CD4-positive, CD25-positive, alpha-beta regulatory T cell (primary cell): Measurements from ENCODE around the gene PTOV1. TPM values are rescaled to one million over a fixed set of nuclear protein-coding genes. Genes with fewer than 3 reads are reported as not detected.
A peak's percentile ranks its signal among the peaks of the same experiment; 100 is the strongest.

Experiments
- ATAC-seq, 2 donors: fragments of 150-1000 bp; cut with Tn5 transposase; one replicate each; pipeline ENCODE4 v1.10.0; 2021; ENCODE audit warnings: low read depth in 2 of 2, moderate number of reproducible peaks in 2 of 2, moderate library complexity in 1 of 2
- DNase-seq, 3 donors: peaks; one replicate each; pipeline versions ENCODE4 v3.0.0 to v3.0.0-alpha.2; 2012 to 2022; ENCODE audit warnings: mixed read lengths in 1 of 3
- H3K27ac ChIP-seq: one replicate; pipeline ENCODE4 v1.7.0; 2013; ENCODE audit warnings: mild to moderate bottlenecking, low read length; ENCODE audit not compliant: insufficient read depth, poor library complexity, severe bottlenecking
- H3K27me3 ChIP-seq: one replicate; pipeline ENCODE4 v1.7.0; 2013; ENCODE audit warnings: low read length; ENCODE audit not compliant: control insufficient read depth, insufficient read depth
- H3K36me3 ChIP-seq: one replicate; pipeline ENCODE4 v1.7.0; 2013; ENCODE audit warnings: mild to moderate bottlenecking, low read length, moderate library complexity; ENCODE audit not compliant: control insufficient read depth, insufficient read depth
- H3K4me1 ChIP-seq: 2 replicates; pipeline ENCODE4 v1.7.0; 2013; ENCODE audit warnings: mild to moderate bottlenecking, low read length; ENCODE audit not compliant: insufficient read depth, control insufficient read depth, poor library complexity, severe bottlenecking
- H3K4me3 ChIP-seq: one replicate; pipeline ENCODE4 v1.7.0; 2013; ENCODE audit warnings: low read depth, mild to moderate bottlenecking, low read length, moderate library complexity
- H3K9me3 ChIP-seq, 2 experiments: 1 replicate in 1 of 2; 2 replicates in 1 of 2; pipeline ENCODE4 v1.7.0; 2013; ENCODE audit warnings: low read length in 2 of 2, mild to moderate bottlenecking in 1 of 2, moderate library complexity in 1 of 2; ENCODE audit not compliant: control insufficient read depth in 2 of 2
- H3K27ac Mint-ChIP-seq, 3 donors: one replicate each; pipeline ENCODE4 v1.8.0; 2020 to 2022; ENCODE audit warnings: mild to moderate bottlenecking in 3 of 3, mixed read lengths in 3 of 3, moderate library complexity in 2 of 3
- H3K27me3 Mint-ChIP-seq: one replicate; pipeline ENCODE4 v1.8.0; 2022; ENCODE audit warnings: mild to moderate bottlenecking, mixed read lengths
- H3K36me3 Mint-ChIP-seq: one replicate; pipeline ENCODE4 v1.8.0; 2020; ENCODE audit warnings: mixed read lengths
- H3K4me1 Mint-ChIP-seq, 4 donors: one replicate each; pipeline ENCODE4 v1.8.0; 2020 to 2022; ENCODE audit warnings: mixed read lengths in 4 of 4, mild to moderate bottlenecking in 1 of 4
- H3K4me3 Mint-ChIP-seq, 4 donors: one replicate each; pipeline ENCODE4 v1.8.0; 2020 to 2022; ENCODE audit warnings: mild to moderate bottlenecking in 4 of 4, mixed read lengths in 4 of 4, moderate library complexity in 3 of 4
- H3K9me3 Mint-ChIP-seq, 7 donors: one replicate each; pipeline ENCODE4 v1.8.0; 2020 to 2022; ENCODE audit warnings: mixed read lengths in 7 of 7, mild to moderate bottlenecking in 3 of 7, moderate library complexity in 2 of 7
- polyA plus RNA-seq, 4 donors: library from polyadenylated mRNA; unstranded; fragments of 300-500 nt; fragmentation: Illumina TruSeq; gene quantifications; one replicate each; pipeline ENCODE4 v1.2.3, GENCODE V29; 2021
- total RNA-seq: library from RNA; stranded (reverse); gene quantifications from one replicate; pipeline ENCODE4 v1.2.3, GENCODE V29; 2022

The PTOV1 gene
- total and polyA plus RNA-seq, 5 donors from 2014 or later: 26.8 to 116 (median 37.1) TPM

GRCh38 chr19:49820125-49820524 lies 30.8 kb upstream of the PTOV1 start:
- Histone ChIP-seq H3K36me3 (peaks cover 18% of the 10 kb centered on the region), H3K9me3 (no peaks in the 10 kb centered on the region), H3K4me3 (no peak overlapping the region), H3K27ac (no peak overlapping the region), H3K27me3 (no peaks in the 10 kb centered on the region), H3K4me1 (peaks cover 20% of the 10 kb centered on the region)
- Mint-ChIP-seq H3K36me3 (peaks cover 8% of the 10 kb centered on the region), H3K27me3 (no peaks in the 10 kb centered on the region), H3K27ac (peak overlapping the region in 1 of 3 donors; percentile 31), H3K4me1 (peaks cover 3 to 42% (median 19%) of the 10 kb centered on the region in 4 donors), H3K9me3 (no peaks in the 10 kb centered on the region), H3K4me3 (peak overlapping the region in 3 of 4 donors; percentile 13 to 90 (median 60))
- DNase-seq (no peak), ATAC-seq (no peak)

DNA sequence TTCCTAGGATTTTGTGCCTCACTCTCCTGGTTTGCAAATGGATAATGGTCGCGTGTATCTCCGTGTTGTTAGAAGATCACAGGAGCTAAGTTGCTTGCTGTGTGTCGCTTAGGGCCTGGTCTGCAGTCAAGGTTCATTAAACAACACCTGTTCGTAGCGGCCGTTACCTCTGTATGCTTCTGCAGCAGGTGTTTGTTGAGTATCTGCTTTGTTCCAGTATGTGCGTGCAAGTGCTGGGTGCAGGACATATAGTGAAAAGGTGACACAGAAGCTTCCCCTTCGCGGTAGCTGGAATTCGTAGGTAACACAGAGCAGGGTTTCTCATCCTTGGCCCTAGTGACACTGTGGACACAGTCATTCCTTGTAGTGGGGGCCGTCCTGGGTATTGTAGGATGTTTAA lies 27.5 kb upstream of the PTOV1 start:
- H3K27me3 Mint-ChIP-seq: no peaks in the 10 kb centered on the region
- no peaks in the 10 kb centered on the region for H3K9me3 Mint-ChIP-seq
- Histone ChIP-seq H3K27ac (no peak overlapping the region), H3K27me3 (no peaks in the 10 kb centered on the region), H3K36me3 (peaks cover 31% of the 10 kb centered on the region), H3K4me3 (no peak overlapping the region), H3K4me1 (peaks cover 12% of the 10 kb centered on the region), H3K9me3 (no peaks in the 10 kb centered on the region)
- no peak for DNase-seq
- ATAC-seq: no peak
- H3K27ac Mint-ChIP-seq: no peak overlapping the region
- H3K4me1 Mint-ChIP-seq: peaks cover 0 to 34% (median 18%) of the 10 kb centered on the region in 4 donors
- peak overlapping the region in 1 of 4 donors; percentile 63 for H3K4me3 Mint-ChIP-seq
- peaks cover 8% of the 10 kb centered on the region for H3K36me3 Mint-ChIP-seq

DNA sequence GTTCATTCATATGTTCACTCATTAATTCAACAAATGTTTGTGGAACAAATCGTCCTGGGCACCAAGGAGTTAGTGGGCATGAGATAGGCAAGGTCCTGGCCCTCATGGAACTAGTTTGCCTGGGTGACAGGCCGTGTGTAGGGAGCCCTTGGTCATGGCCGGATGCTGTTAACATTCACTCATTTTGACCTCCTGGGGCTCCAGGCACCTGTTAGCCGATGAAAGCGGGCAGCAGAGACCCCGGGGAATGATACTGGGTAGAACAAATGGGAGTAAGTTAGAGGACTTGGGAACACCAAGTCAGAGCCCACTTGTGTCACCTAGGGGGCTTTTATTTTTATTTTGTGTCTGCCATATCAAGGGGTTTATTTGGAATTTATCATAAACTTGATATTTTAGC lies 26.3 kb upstream of the PTOV1 start:
- Mint-ChIP-seq H3K36me3 (peaks cover 8% of the 10 kb centered on the region), H3K27ac (no peak overlapping the region), H3K27me3 (no peaks in the 10 kb centered on the region), H3K4me3 (no peak overlapping the region), H3K4me1 (peaks cover 0 to 24% (median 11%) of the 10 kb centered on the region in 4 donors), H3K9me3 (no peaks in the 10 kb centered on the region)
- no peak overlapping the region for H3K4me3 ChIP-seq
- no peaks in the 10 kb centered on the region for H3K27me3 ChIP-seq
- no peak overlapping the region for H3K27ac ChIP-seq
- DNase-seq: no peak
- no peaks in the 10 kb centered on the region for H3K9me3 ChIP-seq
- peaks cover 37% of the 10 kb centered on the region for H3K36me3 ChIP-seq
- ATAC-seq: no peak
- peaks cover under 1% of the 10 kb centered on the region for H3K4me1 ChIP-seq

DNA sequence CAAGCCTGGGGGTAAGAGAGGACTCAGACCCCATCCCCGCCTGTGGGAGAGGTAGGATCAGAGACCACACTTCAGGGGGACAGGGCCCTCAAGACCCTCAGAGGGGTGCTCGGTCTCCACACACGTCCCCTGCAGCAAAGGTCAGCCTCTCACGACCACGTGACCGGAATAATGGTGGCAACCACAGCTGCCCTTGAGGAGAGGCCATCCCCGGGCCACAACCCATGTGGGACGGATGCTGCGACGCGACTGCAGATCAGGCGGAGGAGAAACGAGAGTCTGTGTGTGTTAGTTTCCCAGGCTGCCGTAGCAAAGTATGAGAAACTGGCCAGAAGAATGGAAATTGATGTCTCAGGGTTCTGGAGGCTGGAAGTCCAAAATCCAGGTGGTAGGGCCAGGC lies 23.9 kb upstream of the PTOV1 start:
- no peaks in the 10 kb centered on the region for H3K9me3 Mint-ChIP-seq
- Histone ChIP-seq H3K4me1 (no peaks in the 10 kb centered on the region), H3K27ac (no peak overlapping the region), H3K27me3 (no peaks in the 10 kb centered on the region), H3K9me3 (no peaks in the 10 kb centered on the region), H3K4me3 (no peak overlapping the region), H3K36me3 (peaks cover 50% of the 10 kb centered on the region)
- peaks cover 11% of the 10 kb centered on the region for H3K36me3 Mint-ChIP-seq
- H3K4me3 Mint-ChIP-seq: peak overlapping the region in 1 of 4 donors; percentile 52
- peaks cover 0 to 13% (median 10%) of the 10 kb centered on the region in 4 donors for H3K4me1 Mint-ChIP-seq
- no peak overlapping the region for H3K27ac Mint-ChIP-seq
- no peaks in the 10 kb centered on the region for H3K27me3 Mint-ChIP-seq
- ATAC-seq: no peak
- DNase-seq: no peak

DNA sequence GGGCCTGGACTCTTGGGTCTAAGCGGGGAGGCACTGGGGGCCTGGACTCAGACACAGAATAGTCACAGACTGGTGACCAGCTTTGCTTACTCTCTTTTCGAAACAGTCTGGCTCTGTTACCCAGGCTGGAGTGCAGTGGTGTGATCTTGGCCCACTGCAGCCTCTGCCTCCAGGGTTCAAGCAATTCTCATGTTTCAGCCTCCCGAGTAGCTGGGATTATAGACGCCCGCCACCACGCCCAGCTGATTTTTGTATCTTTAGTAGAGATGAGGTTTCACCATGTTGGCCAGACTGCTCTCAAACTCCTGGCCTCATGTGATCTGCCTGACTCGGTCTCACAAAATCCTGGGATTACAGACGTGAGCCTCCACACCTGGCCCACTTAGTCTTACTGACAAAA lies 21.8 kb upstream of the PTOV1 start:
- peaks cover 56% of the 10 kb centered on the region for H3K36me3 ChIP-seq
- H3K4me3 Mint-ChIP-seq: no peak overlapping the region
- no peak overlapping the region for H3K27ac Mint-ChIP-seq

GRCh38 chr19:49829721-49830120 lies 21.2 kb upstream of the PTOV1 start:
- DNase-seq: no peak
- peaks cover 0 to 10% (median 5%) of the 10 kb centered on the region in 4 donors for H3K4me1 Mint-ChIP-seq
- H3K4me3 Mint-ChIP-seq: no peak overlapping the region
- H3K27me3 Mint-ChIP-seq: no peaks in the 10 kb centered on the region
- no peak overlapping the region for H3K27ac ChIP-seq
- H3K36me3 ChIP-seq: peaks cover 61% of the 10 kb centered on the region
- peaks cover 22% of the 10 kb centered on the region for H3K36me3 Mint-ChIP-seq
- H3K9me3 Mint-ChIP-seq: no peaks in the 10 kb centered on the region
- no peaks in the 10 kb centered on the region for H3K9me3 ChIP-seq
- H3K4me1 ChIP-seq: no peaks in the 10 kb centered on the region
- no peak overlapping the region for H3K27ac Mint-ChIP-seq
- H3K27me3 ChIP-seq: no peaks in the 10 kb centered on the region
- ATAC-seq: no peak
- H3K4me3 ChIP-seq: no peak overlapping the region

More for the DNA sequence above, 21.8 kb upstream of the PTOV1 start:
- Histone ChIP-seq H3K4me1 (no peaks in the 10 kb centered on the region), H3K9me3 (no peaks in the 10 kb centered on the region), H3K27me3 (no peaks in the 10 kb centered on the region), H3K27ac (no peak overlapping the region), H3K4me3 (no peak overlapping the region)
- DNase-seq: no peak
- Mint-ChIP-seq H3K27me3 (no peaks in the 10 kb centered on the region), H3K36me3 (peaks cover 19% of the 10 kb centered on the region), H3K9me3 (no peaks in the 10 kb centered on the region), H3K4me1 (peaks cover 0 to 10% (median 7%) of the 10 kb centered on the region in 4 donors)
- ATAC-seq: no peak

GRCh38 chr19:49830766-49831165 lies 20.2 kb upstream of the PTOV1 start:
- H3K4me1 Mint-ChIP-seq: peaks cover 0 to 10% (median 5%) of the 10 kb centered on the region in 4 donors
- no peak for DNase-seq
- H3K27me3 Mint-ChIP-seq: no peaks in the 10 kb centered on the region
- no peak overlapping the region for H3K27ac ChIP-seq
- H3K9me3 Mint-ChIP-seq: no peaks in the 10 kb centered on the region
- peaks cover 23% of the 10 kb centered on the region for H3K36me3 Mint-ChIP-seq
- no peaks in the 10 kb centered on the region for H3K4me1 ChIP-seq
- ATAC-seq: no peak
- H3K4me3 Mint-ChIP-seq: no peak overlapping the region
- peaks cover 70% of the 10 kb centered on the region for H3K36me3 ChIP-seq
- H3K27ac Mint-ChIP-seq: no peak overlapping the region
- H3K4me3 ChIP-seq: no peak overlapping the region
- H3K9me3 ChIP-seq: no peaks in the 10 kb centered on the region
- H3K27me3 ChIP-seq: no peaks in the 10 kb centered on the region

DNA sequence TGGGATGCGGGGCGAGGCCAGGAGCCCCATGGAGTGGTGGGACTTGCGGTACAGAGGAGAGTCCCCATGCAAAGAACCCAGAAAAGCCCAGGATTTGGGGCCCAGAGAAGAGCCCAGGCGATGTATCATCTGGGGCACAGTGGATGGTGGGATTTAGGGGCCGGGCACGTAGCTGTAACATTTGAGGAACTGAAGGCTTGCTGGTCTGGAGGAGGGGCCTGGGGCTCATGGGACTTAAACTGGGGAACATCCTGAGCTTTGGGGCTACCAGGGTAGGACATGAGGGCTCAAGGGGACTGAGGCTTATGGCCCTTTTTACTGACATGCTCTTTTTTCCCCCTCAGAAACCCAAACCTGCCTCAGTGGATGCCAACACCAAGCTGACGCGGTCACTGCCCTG lies 19.4 kb upstream of the PTOV1 start:
- Histone ChIP-seq H3K27me3 (no peaks in the 10 kb centered on the region), H3K4me1 (no peaks in the 10 kb centered on the region), H3K36me3 (peaks cover 70% of the 10 kb centered on the region), H3K4me3 (no peak overlapping the region), H3K27ac (no peak overlapping the region), H3K9me3 (no peaks in the 10 kb centered on the region)
- Mint-ChIP-seq H3K27me3 (no peaks in the 10 kb centered on the region), H3K36me3 (peaks cover 23% of the 10 kb centered on the region), H3K4me1 (peaks cover 0 to 7% (median 5%) of the 10 kb centered on the region in 4 donors), H3K4me3 (no peak overlapping the region), H3K27ac (no peak overlapping the region), H3K9me3 (no peaks in the 10 kb centered on the region)
- no peak for DNase-seq
- no peak for ATAC-seq
